GM18909 (cell line): Measurements from ENCODE around the gene NRXN3.

Experiments
- ATAC-seq: cut with Tn5 transposase; IDR thresholded peaks from one replicate; pipeline ENCODE4 v1.9.1; 2021; ENCODE audit warnings: mild to moderate bottlenecking; ENCODE audit not compliant: unreplicated experiment, poor library complexity

Gene NRXN3

GRCh38 chr14:79284621-79285020, 1114.4 kb downstream of the NRXN3 start:
- no peak for ATAC-seq

GRCh38 chr14:79285263-79285662, 1115.1 kb downstream of the NRXN3 start:
- ATAC-seq = no peak

GRCh38 chr14:79287976-79288375, 1117.8 kb downstream of the NRXN3 start:
- ATAC-seq = no peak

GRCh38 chr14:79293482-79294177, 1123.5 kb downstream of the NRXN3 start:
- no peak for ATAC-seq

GRCh38 chr14:79294499-79294898, 1124.3 kb downstream of the NRXN3 start:
- ATAC-seq = no peak

GRCh38 chr14:79295385-79295784, 1125.2 kb downstream of the NRXN3 start:
- no peak for ATAC-seq

- no peak for ATAC-seq
These were observed 1128.2 kb downstream of the NRXN3 start for GRCh38 chr14:79298373-79298772.

- ATAC-seq = no peak
These were observed 1129.0 kb downstream of the NRXN3 start for GRCh38 chr14:79299162-79299561.

GRCh38 chr14:79304279-79304678, 1134.1 kb downstream of the NRXN3 start:
- no peak for ATAC-seq

GRCh38 chr14:79306546-79306945, 1136.4 kb downstream of the NRXN3 start:
- no peak for ATAC-seq

GRCh38 chr14:79318371-79318770, 1148.2 kb downstream of the NRXN3 start:
- ATAC-seq = no peak

GRCh38 chr14:79320561-79320960, 1150.4 kb downstream of the NRXN3 start:
- no peak for ATAC-seq

GRCh38 chr14:79321070-79321469, 1150.9 kb downstream of the NRXN3 start:
- ATAC-seq = no peak

GRCh38 chr14:79325071-79325470, 1154.9 kb downstream of the NRXN3 start:
- no peak for ATAC-seq

GRCh38 chr14:79325557-79325956, 1155.4 kb downstream of the NRXN3 start:
- no peak for ATAC-seq

- no peak for ATAC-seq
These were observed 1158.7 kb downstream of the NRXN3 start for GRCh38 chr14:79328863-79329262.

GRCh38 chr14:79331830-79332229, 1161.7 kb downstream of the NRXN3 start:
- ATAC-seq = no peak

GRCh38 chr14:79332504-79333197, 1162.5 kb downstream of the NRXN3 start:
- ATAC-seq = no peak

GRCh38 chr14:79333198-79333546, 1163.0 kb downstream of the NRXN3 start:
- no peak for ATAC-seq

GRCh38 chr14:79334272-79334671, 1164.1 kb downstream of the NRXN3 start:
- no peak for ATAC-seq

- ATAC-seq = no peak
These were observed 1167.6 kb downstream of the NRXN3 start for GRCh38 chr14:79337761-79338160.

- ATAC-seq = no peak
These were observed 1172.8 kb downstream of the NRXN3 start for GRCh38 chr14:79342942-79343341.
